Naive B cell (primary cell): ENCODE results near the gene SNU13. TPM values are rescaled to one million over a fixed set of nuclear protein-coding genes. Genes with fewer than 3 reads are reported as not detected.
"Not testable (repeated sequence)": the region's sequence is repeated elsewhere in the genome, so short reads cannot be mapped to it uniquely, and the experiment has no call there.

Source experiments
- ATAC-seq, 2 donors: fragments of 150-1000 bp; cut with Tn5 transposase; 2 replicates each; pipeline ENCODE4 v1.10.0; 2021; ENCODE audit warnings: low read depth in 2 of 2, mild to moderate bottlenecking in 2 of 2, moderate library complexity in 2 of 2
- DNase-seq: peaks from one replicate; pipeline ENCODE4 v3.0.0; 2022
- H3K27ac Mint-ChIP-seq, 6 donors: one replicate each; pipeline ENCODE4 v1.8.0; 2020 to 2022; ENCODE audit warnings: mild to moderate bottlenecking in 6 of 6, mixed read lengths in 6 of 6, moderate library complexity in 5 of 6, inconsistent platforms in 2 of 6
- H3K27me3 Mint-ChIP-seq, 3 donors: one replicate each; pipeline ENCODE4 v1.8.0; 2021 to 2022; ENCODE audit warnings: mixed read lengths in 3 of 3, mild to moderate bottlenecking in 1 of 3
- H3K36me3 Mint-ChIP-seq, 2 donors: one replicate each; pipeline ENCODE4 v1.8.0; 2020 to 2022; ENCODE audit warnings: mixed read lengths in 2 of 2, inconsistent platforms in 1 of 2, mild to moderate bottlenecking in 1 of 2
- H3K4me1 Mint-ChIP-seq, 3 donors: one replicate each; pipeline ENCODE4 v1.8.0; 2020 to 2022; ENCODE audit warnings: mixed read lengths in 3 of 3, inconsistent platforms in 1 of 3, mild to moderate bottlenecking in 1 of 3, moderate library complexity in 1 of 3
- H3K4me3 Mint-ChIP-seq, 8 donors: one replicate each; pipeline ENCODE4 v1.8.0; 2020 to 2022; ENCODE audit warnings: mild to moderate bottlenecking in 8 of 8, mixed read lengths in 8 of 8, moderate library complexity in 8 of 8, inconsistent platforms in 2 of 8
- H3K9me3 Mint-ChIP-seq, 7 donors: one replicate each; pipeline ENCODE4 v1.8.0; 2020 to 2022; ENCODE audit warnings: mixed read lengths in 7 of 7, mild to moderate bottlenecking in 5 of 7, inconsistent platforms in 2 of 7, moderate library complexity in 1 of 7
- polyA plus RNA-seq, 6 donors: library from polyadenylated mRNA; unstranded; fragments of 300-500 nt; fragmentation: Illumina TruSeq; gene quantifications; one replicate each; pipeline ENCODE4 v1.2.3, GENCODE V29; 2021; ENCODE audit warnings: low read depth in 6 of 6

Gene SNU13
- polyA plus RNA-seq, 6 donors from 2014 or later: 264 to 311 (median 271) TPM

- no peaks in the 10 kb centered on the region for H3K27me3 Mint-ChIP-seq
- peaks cover 0 to 4% (median 0%) of the 10 kb centered on the region in 3 donors for H3K4me1 Mint-ChIP-seq
- H3K9me3 Mint-ChIP-seq: no peaks in the 10 kb centered on the region
- peak overlapping the region in 1 of 6 donors; percentile 32 for H3K27ac Mint-ChIP-seq
- H3K36me3 Mint-ChIP-seq: peaks cover 6% of the 10 kb centered on the region in 2 donors
- DNase-seq: no peak
- no peak for ATAC-seq
- no peak overlapping the region for H3K4me3 Mint-ChIP-seq
Observed at GRCh38 chr22:41650821-41651220, 37.8 kb downstream of the SNU13 start.

GRCh38 chr22:41650229-41650628 lies 38.4 kb downstream of the SNU13 start:
- ATAC-seq (no peak), DNase-seq (no peak)
- H3K9me3 Mint-ChIP-seq: no peaks in the 10 kb centered on the region
- H3K27ac Mint-ChIP-seq: no peak overlapping the region
- H3K36me3 Mint-ChIP-seq: peaks cover 6% of the 10 kb centered on the region in 2 donors
- H3K4me1 Mint-ChIP-seq: peaks cover 0 to 4% (median 0%) of the 10 kb centered on the region in 3 donors
- H3K4me3 Mint-ChIP-seq: no peak overlapping the region
- H3K27me3 Mint-ChIP-seq: no peaks in the 10 kb centered on the region

GRCh38 chr22:41648432-41648831 lies 40.2 kb downstream of the SNU13 start:
- Mint-ChIP-seq H3K4me1 (peaks cover 0 to 4% (median 0%) of the 10 kb centered on the region in 3 donors), H3K27me3 (no peaks in the 10 kb centered on the region), H3K27ac (peak overlapping the region in 1 of 6 donors; percentile 34), H3K9me3 (no peaks in the 10 kb centered on the region), H3K36me3 (peaks cover 6% of the 10 kb centered on the region in 2 donors), H3K4me3 (no peak overlapping the region)
- DNase-seq (no peak), ATAC-seq (no peak)

GRCh38 chr22:41647771-41648170 lies 40.9 kb downstream of the SNU13 start:
- no peaks in the 10 kb centered on the region for H3K9me3 Mint-ChIP-seq
- ATAC-seq (no peak), DNase-seq (no peak)
- no peak overlapping the region for H3K4me3 Mint-ChIP-seq
- peaks cover 6% of the 10 kb centered on the region in 2 donors for H3K36me3 Mint-ChIP-seq
- H3K27ac Mint-ChIP-seq: peak overlapping the region in 1 of 6 donors; percentile 41
- no peaks in the 10 kb centered on the region for H3K27me3 Mint-ChIP-seq
- peaks cover 0 to under 1% (median 0%) of the 10 kb centered on the region in 3 donors for H3K4me1 Mint-ChIP-seq

GRCh38 chr22:41642331-41643110 lies 46.1 kb downstream of the SNU13 start:
- H3K4me3 Mint-ChIP-seq: no peak overlapping the region
- no peak for DNase-seq
- H3K4me1 Mint-ChIP-seq: peaks cover 0 to 12% (median 0%) of the 10 kb centered on the region in 3 donors
- H3K27me3 Mint-ChIP-seq: no peaks in the 10 kb centered on the region
- ATAC-seq: no peak
- peak overlapping the region in 1 of 6 donors; percentile 20 for H3K27ac Mint-ChIP-seq
- H3K36me3 Mint-ChIP-seq: peaks cover 12 to 13% of the 10 kb centered on the region in 2 donors
- H3K9me3 Mint-ChIP-seq: no peaks in the 10 kb centered on the region

GRCh38 chr22:41641854-41642253 lies 46.8 kb downstream of the SNU13 start:
- Mint-ChIP-seq H3K27ac (no peak overlapping the region), H3K9me3 (no peaks in the 10 kb centered on the region), H3K4me3 (no peak overlapping the region), H3K27me3 (no peaks in the 10 kb centered on the region), H3K36me3 (peaks cover 12 to 13% of the 10 kb centered on the region in 2 donors), H3K4me1 (peaks cover 0 to 12% (median 0%) of the 10 kb centered on the region in 3 donors)
- ATAC-seq: no peak
- no peak for DNase-seq

DNA sequence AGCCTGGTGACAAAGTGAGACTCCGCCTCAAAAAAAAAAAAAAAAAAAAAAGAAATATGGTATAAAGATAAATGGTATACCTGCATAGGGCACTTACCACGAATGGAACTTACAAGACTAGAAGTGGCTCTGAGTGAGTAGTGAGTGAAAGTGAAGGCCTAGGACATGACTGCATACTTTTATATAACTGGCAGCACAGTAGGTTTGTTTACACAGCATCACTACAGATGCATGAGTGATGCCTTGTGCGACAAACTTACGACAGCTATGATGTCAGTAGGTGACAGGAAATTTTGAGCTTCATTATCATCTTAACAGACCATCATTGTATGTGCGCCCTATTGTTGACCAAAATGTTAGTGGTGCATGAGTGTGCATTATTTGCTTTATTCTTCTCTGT lies 49.9 kb downstream of the SNU13 start:
- H3K27ac Mint-ChIP-seq: no peak overlapping the region
- H3K36me3 Mint-ChIP-seq: peaks cover 12 to 13% of the 10 kb centered on the region in 2 donors
- H3K27me3 Mint-ChIP-seq: no peaks in the 10 kb centered on the region
- H3K4me1 Mint-ChIP-seq: peaks cover 0 to 17% (median 7%) of the 10 kb centered on the region in 3 donors
- DNase-seq (no peak), ATAC-seq (no peak)
- H3K9me3 Mint-ChIP-seq: no peaks in the 10 kb centered on the region
- H3K4me3 Mint-ChIP-seq: no peak overlapping the region

- Mint-ChIP-seq H3K4me1 (peaks cover 0 to 17% (median 7%) of the 10 kb centered on the region in 3 donors), H3K36me3 (peaks cover 12 to 13% of the 10 kb centered on the region in 2 donors), H3K27me3 (no peaks in the 10 kb centered on the region), H3K9me3 (no peaks in the 10 kb centered on the region), H3K4me3 (no peak overlapping the region), H3K27ac (no peak overlapping the region)
- no peak for DNase-seq
- no peak for ATAC-seq
Observed at GRCh38 chr22:41638124-41638523, 50.5 kb downstream of the SNU13 start.

DNA sequence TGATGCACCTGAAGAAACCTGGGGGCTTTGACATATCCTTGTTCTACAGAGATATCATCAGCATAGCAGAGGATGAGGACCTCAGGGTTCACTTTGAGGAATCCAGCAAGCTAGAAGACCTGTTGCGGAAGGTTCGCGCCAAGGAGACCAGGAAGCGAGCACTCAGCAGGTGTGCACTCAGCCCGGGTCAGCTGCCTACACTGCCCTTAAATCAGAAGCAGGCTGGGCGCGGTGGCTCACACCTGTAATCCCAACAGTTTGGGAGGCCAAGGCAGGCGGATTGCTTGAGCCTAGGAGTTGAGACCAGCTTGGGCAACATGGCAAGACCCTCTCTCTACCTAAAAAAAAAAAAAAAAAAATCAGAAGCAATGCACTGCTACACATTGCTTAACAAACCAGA lies 51.0 kb downstream of the SNU13 start:
- not testable (repeated sequence) for H3K27ac Mint-ChIP-seq, H3K27me3 Mint-ChIP-seq, DNase-seq, ATAC-seq, H3K9me3 Mint-ChIP-seq
- Mint-ChIP-seq H3K36me3 (peaks cover 12% of the 10 kb centered on the region in 2 donors), H3K4me1 (peaks cover 0 to 17% (median 7%) of the 10 kb centered on the region in 3 donors), H3K4me3 (peak overlapping the region in 1 of 8 donors; percentile 12)

GRCh38 chr22:41636467-41636866 lies 52.2 kb downstream of the SNU13 start:
- Mint-ChIP-seq H3K27me3 (no peaks in the 10 kb centered on the region), H3K4me1 (peaks cover 0 to 7% (median 6%) of the 10 kb centered on the region in 3 donors), H3K9me3 (peaks cover 0 to 3% (median 0%) of the 10 kb centered on the region in 7 donors), H3K27ac (no peak overlapping the region), H3K4me3 (no peak overlapping the region), H3K36me3 (peaks cover under 1 to 2% of the 10 kb centered on the region in 2 donors)
- ATAC-seq (no peak), DNase-seq (no peak)

GRCh38 chr22:41634610-41635009 lies 54.1 kb downstream of the SNU13 start:
- H3K27ac Mint-ChIP-seq, H3K4me1 Mint-ChIP-seq, ATAC-seq, H3K27me3 Mint-ChIP-seq, H3K36me3 Mint-ChIP-seq, H3K4me3 Mint-ChIP-seq, DNase-seq, H3K9me3 Mint-ChIP-seq: not testable (repeated sequence)

- not testable (repeated sequence) for H3K9me3 Mint-ChIP-seq, H3K27me3 Mint-ChIP-seq, H3K4me3 Mint-ChIP-seq, H3K27ac Mint-ChIP-seq, ATAC-seq, DNase-seq
- H3K4me1 Mint-ChIP-seq: peaks cover 5 to 12% (median 8%) of the 10 kb centered on the region in 3 donors
- H3K36me3 Mint-ChIP-seq: peaks cover 16 to 17% of the 10 kb centered on the region in 2 donors
Observed at GRCh38 chr22:41631615-41632014, 57.1 kb downstream of the SNU13 start.

DNA sequence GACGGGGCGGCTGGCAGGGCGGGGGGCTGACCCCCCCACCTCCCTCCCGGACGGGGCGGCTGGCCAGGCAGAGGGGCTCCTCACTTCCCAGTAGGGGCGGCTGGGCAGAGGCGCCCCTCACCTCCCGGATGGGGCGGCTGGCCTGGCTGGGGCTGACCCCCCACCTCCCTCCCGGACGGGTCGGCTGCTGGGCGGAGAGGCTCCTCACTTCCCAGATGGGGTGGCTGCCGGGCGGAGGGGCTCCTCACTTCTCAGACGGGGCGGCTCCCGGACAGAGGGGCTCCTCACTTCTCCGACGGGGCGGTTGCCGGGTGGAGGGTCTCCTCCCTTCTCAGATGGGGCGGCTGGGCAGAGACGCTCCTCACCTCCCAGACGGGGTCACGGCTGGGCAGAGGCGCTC lies 57.6 kb downstream of the SNU13 start:
- H3K4me1 Mint-ChIP-seq: peaks cover 5 to 12% (median 8%) of the 10 kb centered on the region in 3 donors
- ATAC-seq, H3K9me3 Mint-ChIP-seq, H3K27ac Mint-ChIP-seq, H3K27me3 Mint-ChIP-seq, DNase-seq, H3K4me3 Mint-ChIP-seq: not testable (repeated sequence)
- H3K36me3 Mint-ChIP-seq: peaks cover 16 to 17% of the 10 kb centered on the region in 2 donors

DNA sequence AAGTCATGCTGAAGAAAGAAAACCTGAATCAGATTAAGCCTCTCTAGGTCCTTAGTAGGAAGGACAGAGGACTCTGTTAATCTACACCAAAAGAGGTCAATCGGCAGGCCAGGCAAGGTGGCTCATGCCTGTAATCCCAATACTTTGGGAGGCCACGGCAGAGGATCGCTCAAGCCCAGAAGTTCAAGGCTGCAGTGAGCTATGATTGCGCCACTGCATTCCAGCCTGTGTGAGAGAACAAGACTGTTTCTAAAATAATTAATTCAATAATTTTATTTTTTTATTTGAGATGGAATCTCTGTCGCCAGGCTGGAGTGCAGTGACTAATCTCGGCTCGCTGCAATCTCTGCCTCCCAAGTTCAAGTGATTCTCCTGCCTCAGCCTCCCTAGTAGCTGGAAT lies 63.1 kb downstream of the SNU13 start:
- Mint-ChIP-seq H3K36me3 (peaks cover 16 to 17% of the 10 kb centered on the region in 2 donors), H3K27ac (peak overlapping the region in 1 of 6 donors; percentile 60), H3K4me3 (no peak overlapping the region), H3K27me3 (no peaks in the 10 kb centered on the region), H3K4me1 (peaks cover 13 to 31% (median 20%) of the 10 kb centered on the region in 3 donors), H3K9me3 (no peaks in the 10 kb centered on the region)
- DNase-seq (no peak), ATAC-seq (no peak)
